Keratinocyte (primary cell): ENCODE results near the gene ATP6V0D1. TPM values are rescaled to one million over a fixed set of nuclear protein-coding genes. Genes with fewer than 3 reads are reported as not detected.

Source experiments
- DNase-seq: peaks from one replicate; pipeline ENCODE4 v3.0.0-alpha.2; 2011; ENCODE audit warnings: low read depth, missing footprints, low spot score
- FAIRE-seq: peaks from 2 replicates; lab custom pipeline; 2011; peaks lifted over from hg19 to GRCh38; lab: Jason Lieb, UNC
- H2AFZ ChIP-seq: 2 replicates; pipeline ENCODE4 v1.6.0; 2012; ENCODE audit warnings: low read length, control low read depth, inconsistent platforms; ENCODE audit not compliant: control insufficient read depth
- H3K27ac ChIP-seq: 2 replicates; pipeline ENCODE4 v1.5.1; 2011; ENCODE audit warnings: low read length; ENCODE audit not compliant: control insufficient read depth, insufficient read depth
- H3K27me3 ChIP-seq: 3 replicates; pipeline ENCODE4 v1.6.0; 2011; ENCODE audit warnings: low read length; ENCODE audit not compliant: control insufficient read depth, insufficient read depth; ENCODE audit errors: extremely low read depth
- H3K36me3 ChIP-seq, 2 experiments: 2 replicates in 1 of 2; 3 replicates in 1 of 2; pipeline ENCODE4 v1.5.1; 2011; ENCODE audit warnings: low read length in 2 of 2, mild to moderate bottlenecking in 1 of 2; ENCODE audit not compliant: control insufficient read depth in 2 of 2, insufficient read depth in 2 of 2; ENCODE audit errors: extremely low read depth in 1 of 2
- H3K4me1 ChIP-seq: 3 replicates; pipeline ENCODE4 v1.5.1; 2011; ENCODE audit warnings: low read length; ENCODE audit not compliant: control insufficient read depth, insufficient read depth; ENCODE audit errors: extremely low read depth
- H3K4me2 ChIP-seq: 3 replicates; pipeline ENCODE4 v1.6.0; 2011; ENCODE audit warnings: low read depth, low read length; ENCODE audit not compliant: control insufficient read depth, insufficient read depth; ENCODE audit errors: extremely low read depth
- H3K4me3 ChIP-seq, 3 experiments: fragments of 200-600 bp in 1 of 3; sonication (generic) in 1 of 3; 2 replicates in 2 of 3; 3 replicates in 1 of 3; pipeline ENCODE4 v1.5.1; 2011 to 2016; ENCODE audit warnings: low read length in 3 of 3, mild to moderate bottlenecking in 3 of 3, control low read depth in 2 of 3, inconsistent platforms in 1 of 3, low read depth in 1 of 3, mixed read lengths in 1 of 3, mixed run types in 1 of 3, moderate library complexity in 1 of 3; ENCODE audit not compliant: control insufficient read depth in 2 of 3, insufficient read depth in 2 of 3; ENCODE audit errors: extremely low read depth in 1 of 3
- H3K79me2 ChIP-seq: 2 replicates; pipeline ENCODE4 v1.6.0; 2012; ENCODE audit warnings: low read length; ENCODE audit not compliant: control insufficient read depth, insufficient read depth
- H3K9ac ChIP-seq: 3 replicates; pipeline ENCODE4 v1.6.0; 2011; ENCODE audit warnings: low read length; ENCODE audit not compliant: control insufficient read depth, insufficient read depth; ENCODE audit errors: extremely low read depth
- H3K9me1 ChIP-seq: 3 replicates; pipeline ENCODE4 v1.6.0; 2011; ENCODE audit warnings: low read length; ENCODE audit not compliant: control insufficient read depth, insufficient read depth; ENCODE audit errors: extremely low read depth
- H3K9me3 ChIP-seq: 2 replicates; pipeline ENCODE4 v1.5.1; 2012; ENCODE audit warnings: low read depth, low read length; ENCODE audit not compliant: control insufficient read depth
- H4K20me1 ChIP-seq: 3 replicates; pipeline ENCODE4 v1.6.0; 2011; ENCODE audit warnings: low read length; ENCODE audit not compliant: control insufficient read depth, insufficient read depth; ENCODE audit errors: extremely low read depth
- EZH2 ChIP-seq: IDR thresholded peaks from one replicate; pipeline ENCODE4 v1.6.1; 2012; ENCODE audit warnings: inconsistent platforms, mild to moderate bottlenecking, low read length, moderate library complexity
- dilution Hi-C: fragments of 300-500 bp; cut with MboI; formaldehyde crosslinking; loops from one replicate; pipeline ENCODE4 v1.7.0; 2020; ENCODE audit warnings: low sequenced_read_pairs; ENCODE audit not compliant: extremely low pct_ligation_motif_present
- polyA plus RNA-seq, 5 experiments: library from polyadenylated mRNA; depleted of rRNA in 3 of 5; stranded (reverse) in 3 of 5; stranded (forward) in 1 of 5; unstranded in 1 of 5; fragments of >200 nt; gene quantifications; 1 replicate in 1 of 5; 2 replicates in 3 of 5; 3 replicates in 1 of 5; pipeline versions ENCODE4 v1.2.1 to v1.2.3, GENCODE V29; 2011 to 2012; ENCODE audit warnings: missing spikeins in 2 of 5, low read depth in 1 of 5, low replicate concordance in 1 of 5
- TF ChIP-seq, protein P1 (sequence below), 3 experiments: IDR thresholded peaks in 1 of 3; conservative IDR thresholded peaks in 1 of 3; optimal IDR thresholded peaks in 1 of 3; 2 replicates in 2 of 3; 3 replicates in 1 of 3; pipeline versions ENCODE3 to v1.5.1; 2011; ENCODE audit warnings: low read length in 3 of 3, mild to moderate bottlenecking in 3 of 3, moderate library complexity in 2 of 3, control low read depth in 1 of 3, inconsistent platforms in 1 of 3; ENCODE audit not compliant: insufficient read depth in 2 of 3; ENCODE audit errors: extremely low read depth in 1 of 3

Gene ATP6V0D1
- polyA plus RNA-seq, 1 donor (not counting 4 experiments of a cell fraction or from before 2014, with no cell fraction given), result 97.1 TPM

DNA sequence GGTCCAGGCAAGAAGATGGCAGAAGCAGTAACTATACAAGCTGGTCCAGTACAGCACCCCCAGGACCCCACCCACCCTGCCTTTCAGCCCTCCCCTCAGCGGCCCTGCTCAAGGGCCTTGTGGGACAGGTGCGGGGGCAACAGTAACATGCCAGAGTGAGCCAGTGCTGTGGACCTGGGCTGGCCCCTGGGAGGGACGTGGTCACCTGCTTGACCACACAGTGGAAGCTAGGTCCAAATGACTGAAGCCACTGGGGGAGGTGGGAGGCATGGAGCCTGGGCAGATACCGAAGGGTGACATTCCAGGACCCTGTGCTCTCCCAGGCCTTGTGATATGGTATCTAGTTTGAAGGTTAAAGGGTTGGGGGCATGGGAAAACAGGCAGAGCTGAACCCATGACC is 17.3 kb downstream of the ATP6V0D1 start:
- Histone ChIP-seq H3K79me2 (peaks cover 70% of the 10 kb centered on the region), H4K20me1 (peaks cover 32% of the 10 kb centered on the region)
- TF ChIP-seq, protein P1, sequence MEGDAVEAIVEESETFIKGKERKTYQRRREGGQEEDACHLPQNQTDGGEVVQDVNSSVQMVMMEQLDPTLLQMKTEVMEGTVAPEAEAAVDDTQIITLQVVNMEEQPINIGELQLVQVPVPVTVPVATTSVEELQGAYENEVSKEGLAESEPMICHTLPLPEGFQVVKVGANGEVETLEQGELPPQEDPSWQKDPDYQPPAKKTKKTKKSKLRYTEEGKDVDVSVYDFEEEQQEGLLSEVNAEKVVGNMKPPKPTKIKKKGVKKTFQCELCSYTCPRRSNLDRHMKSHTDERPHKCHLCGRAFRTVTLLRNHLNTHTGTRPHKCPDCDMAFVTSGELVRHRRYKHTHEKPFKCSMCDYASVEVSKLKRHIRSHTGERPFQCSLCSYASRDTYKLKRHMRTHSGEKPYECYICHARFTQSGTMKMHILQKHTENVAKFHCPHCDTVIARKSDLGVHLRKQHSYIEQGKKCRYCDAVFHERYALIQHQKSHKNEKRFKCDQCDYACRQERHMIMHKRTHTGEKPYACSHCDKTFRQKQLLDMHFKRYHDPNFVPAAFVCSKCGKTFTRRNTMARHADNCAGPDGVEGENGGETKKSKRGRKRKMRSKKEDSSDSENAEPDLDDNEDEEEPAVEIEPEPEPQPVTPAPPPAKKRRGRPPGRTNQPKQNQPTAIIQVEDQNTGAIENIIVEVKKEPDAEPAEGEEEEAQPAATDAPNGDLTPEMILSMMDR (optimal IDR thresholded peaks at IDR 0.05 in 1 of 3, IDR thresholded peaks at IDR 0.05 in 1 of 3, conservative IDR thresholded peaks at IDR 0.05 in 1 of 3; ENCODE audit: extremely low read depth in 1 of 3, insufficient read depth in 2 of 3, low read length in 3 of 3), result no peak
- no peak for TF ChIP-seq EZH2

GRCh38 chr16:67463059-67463458 is 17.9 kb downstream of the ATP6V0D1 start:
- Histone ChIP-seq H3K4me1 (peaks cover 21% of the 10 kb centered on the region), H4K20me1 (peaks cover 32% of the 10 kb centered on the region), H3K4me2 (no peak overlapping the region), H3K9me1 (peaks cover 16% of the 10 kb centered on the region), H3K27ac (no peak overlapping the region), H3K27me3 (no peaks in the 10 kb centered on the region), H3K9ac (no peak overlapping the region), H3K9me3 (no peaks in the 10 kb centered on the region), H3K4me3 (no peak overlapping the region), H2AFZ (no peak overlapping the region), H3K79me2 (peaks cover 64% of the 10 kb centered on the region), H3K36me3 (peaks cover 16 to 19% of the 10 kb centered on the region in 2 experiments)
- FAIRE-seq (no peak), DNase-seq (no peak)
- dilution Hi-C loops, result no loop called here
- no peak for TF ChIP-seq EZH2

More for the DNA sequence above, 17.3 kb downstream of the ATP6V0D1 start:
- no peak overlapping the region for H3K9ac ChIP-seq
- no peak overlapping the region for H3K4me2 ChIP-seq
- dilution Hi-C loops, result no loop called here
- H2AFZ ChIP-seq, result no peak overlapping the region
- H3K27me3 ChIP-seq, result no peaks in the 10 kb centered on the region
- DNase-seq (no peak), FAIRE-seq (no peak)
- H3K36me3 ChIP-seq, result peaks cover 16 to 19% of the 10 kb centered on the region in 2 experiments
- no peak overlapping the region for H3K4me3 ChIP-seq
- H3K9me3 ChIP-seq, result no peaks in the 10 kb centered on the region
- peaks cover 25% of the 10 kb centered on the region for H3K4me1 ChIP-seq
- no peak overlapping the region for H3K27ac ChIP-seq
- H3K9me1 ChIP-seq, result peaks cover 16% of the 10 kb centered on the region

- DNase-seq, result no peak
- H2AFZ ChIP-seq, result no peak overlapping the region
- peak overlapping the region; percentile 28 for H3K9ac ChIP-seq
- no peaks in the 10 kb centered on the region for H3K27me3 ChIP-seq
- peaks cover 15 to 19% of the 10 kb centered on the region in 2 experiments for H3K36me3 ChIP-seq
- H3K27ac ChIP-seq, result no peak overlapping the region
- H3K79me2 ChIP-seq, result peaks cover 57% of the 10 kb centered on the region
- no peak for TF ChIP-seq EZH2
- TF ChIP-seq, protein P1 (optimal IDR thresholded peaks at IDR 0.05 in 1 of 3, IDR thresholded peaks at IDR 0.05 in 1 of 3, conservative IDR thresholded peaks at IDR 0.05 in 1 of 3; ENCODE audit: extremely low read depth in 1 of 3, insufficient read depth in 2 of 3, low read length in 3 of 3), result no peak
- no peak for FAIRE-seq
- H3K9me1 ChIP-seq, result peaks cover 13% of the 10 kb centered on the region
- no peaks in the 10 kb centered on the region for H3K9me3 ChIP-seq
- H3K4me1 ChIP-seq, result peaks cover 24% of the 10 kb centered on the region
- H3K4me3 ChIP-seq, result no peak overlapping the region
- H3K4me2 ChIP-seq, result no peak overlapping the region
- peaks cover 37% of the 10 kb centered on the region for H4K20me1 ChIP-seq
- dilution Hi-C loops, result no loop called here
Observed at GRCh38 chr16:67462279-67462655, 18.7 kb downstream of the ATP6V0D1 start.
